ENCODE data around the gene ICOSLG.
"Not testable (repeated sequence)": the region's sequence is repeated elsewhere in the genome, so short reads cannot be mapped to it uniquely, and the experiment has no call there.

The ICOSLG gene

DNA sequence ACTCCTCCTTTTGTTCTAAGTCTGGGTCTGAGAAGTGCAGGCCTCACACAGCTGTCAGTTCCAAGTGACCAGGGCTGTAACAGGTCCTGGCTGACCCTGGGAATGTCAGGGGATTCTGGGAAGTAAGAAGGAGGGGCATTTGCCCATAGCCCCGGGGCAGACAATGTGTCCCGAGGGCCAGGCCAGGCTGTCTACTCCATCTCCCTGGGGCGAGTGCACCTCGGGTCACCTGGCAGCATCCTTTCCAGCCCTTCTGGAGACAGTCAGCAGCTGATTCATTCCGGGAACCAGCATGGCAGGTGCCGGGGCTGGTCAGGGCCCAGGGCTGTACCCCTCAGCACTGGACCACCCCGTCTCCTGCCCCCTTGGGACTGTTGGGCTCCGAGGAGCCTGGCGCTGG is 13.1 kb downstream of the ICOSLG start:
- DNase-seq, result not testable (repeated sequence)

DNA sequence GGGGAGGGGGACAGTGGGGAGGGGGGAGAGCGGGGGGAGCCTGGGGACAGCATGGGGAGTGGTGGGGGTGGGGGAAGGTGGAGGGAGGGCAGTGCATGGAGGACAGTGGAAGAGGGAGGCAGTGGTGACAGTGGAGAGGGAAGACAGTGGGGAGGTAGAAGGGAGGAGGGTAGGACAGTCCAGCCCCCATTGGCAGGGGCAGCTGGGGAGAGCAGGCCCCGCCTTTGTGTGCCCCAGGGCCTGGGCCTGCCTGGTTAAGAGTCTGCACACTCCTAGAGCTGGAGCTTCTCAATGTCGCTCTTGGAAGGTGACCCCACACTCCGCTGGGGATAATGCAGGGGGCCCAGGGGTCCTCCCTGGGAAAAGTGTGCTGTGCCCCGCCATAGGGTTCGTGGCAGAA is 15.1 kb downstream of the ICOSLG start:
- not testable (repeated sequence) for DNase-seq

GRCh38 chr21:44223334-44223733 is 17.4 kb downstream of the ICOSLG start:
- DNase-seq, result not testable (repeated sequence)

- DNase-seq, result not testable (repeated sequence)
Measured at GRCh38 chr21:44220674-44221073, 20.1 kb downstream of the ICOSLG start.

DNA sequence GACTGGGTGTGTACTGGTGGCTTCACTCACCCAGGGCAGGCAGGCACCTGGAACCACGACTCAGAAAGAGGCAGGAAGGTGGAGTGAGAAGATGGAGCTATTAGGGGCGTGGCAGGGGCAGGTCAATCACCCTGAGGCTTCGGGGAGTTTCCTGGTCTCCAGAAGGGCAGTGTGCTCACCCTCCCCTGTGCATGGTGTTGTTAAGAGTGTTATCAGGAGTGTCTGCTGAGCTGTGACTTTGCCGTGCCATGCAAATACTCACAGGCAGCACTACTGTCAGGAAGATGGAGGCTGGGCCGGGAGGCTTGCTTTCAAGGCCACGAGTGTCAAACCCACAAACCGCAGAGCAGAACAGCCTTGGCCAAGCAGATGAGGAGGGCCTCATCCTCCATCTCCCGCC is 22.3 kb downstream of the ICOSLG start:
- DNase-seq, result not testable (repeated sequence)

- DNase-seq, result not testable (repeated sequence)
Measured at GRCh38 chr21:44211978-44212377, 28.8 kb downstream of the ICOSLG start.

GRCh38 chr21:44211574-44211973 is 29.2 kb downstream of the ICOSLG start:
- DNase-seq, result not testable (repeated sequence)

DNA sequence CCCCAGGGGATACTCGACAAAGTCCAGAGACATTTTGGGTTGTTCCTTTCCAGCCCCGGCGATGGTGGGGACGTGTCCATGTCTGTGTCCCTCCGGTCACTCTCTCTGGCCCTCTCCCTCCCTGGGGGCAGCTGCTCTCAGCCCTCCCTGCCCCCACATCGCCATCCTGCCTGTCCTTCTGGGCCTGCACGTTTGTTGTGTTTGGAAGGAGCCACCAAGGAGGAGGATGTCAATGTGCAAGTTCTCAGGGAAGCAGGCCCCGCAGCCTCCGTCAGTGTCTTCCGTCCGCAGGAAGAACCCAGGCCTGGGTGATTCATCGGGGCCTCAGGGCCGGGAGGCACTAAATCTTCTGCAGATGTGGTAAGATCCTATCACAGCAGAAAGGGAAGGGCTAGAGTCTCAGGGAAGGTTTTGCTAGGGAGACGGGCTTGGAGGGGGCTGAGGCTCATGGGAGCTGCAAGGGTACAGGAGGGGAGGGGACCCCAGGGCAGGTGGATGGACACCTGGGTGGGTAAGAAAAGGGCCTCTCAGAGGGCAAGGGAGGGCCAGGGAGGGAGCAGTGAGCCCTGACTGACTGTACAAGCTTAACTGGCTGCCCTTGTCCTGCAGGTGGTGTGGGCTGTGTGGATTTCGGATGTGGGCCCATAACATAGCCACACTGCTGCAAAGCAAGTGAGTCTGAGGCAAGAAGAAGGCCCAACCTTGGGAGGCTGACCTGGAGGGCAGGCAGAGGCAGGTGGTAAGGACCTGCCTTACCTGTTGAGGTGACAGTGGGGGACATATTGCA is 32.7 kb downstream of the ICOSLG start:
- not testable (repeated sequence) for DNase-seq

- DNase-seq, result not testable (repeated sequence)
Measured at GRCh38 chr21:44206698-44207676, 33.8 kb downstream of the ICOSLG start.

- not testable (repeated sequence) for DNase-seq
Measured at GRCh38 chr21:44206187-44206586, 34.6 kb downstream of the ICOSLG start.

GRCh38 chr21:44202590-44203299 is 38.0 kb downstream of the ICOSLG start:
- DNase-seq, result not testable (repeated sequence)

- not testable (repeated sequence) for DNase-seq
Measured at GRCh38 chr21:44199997-44200396, 40.7 kb downstream of the ICOSLG start.

DNA sequence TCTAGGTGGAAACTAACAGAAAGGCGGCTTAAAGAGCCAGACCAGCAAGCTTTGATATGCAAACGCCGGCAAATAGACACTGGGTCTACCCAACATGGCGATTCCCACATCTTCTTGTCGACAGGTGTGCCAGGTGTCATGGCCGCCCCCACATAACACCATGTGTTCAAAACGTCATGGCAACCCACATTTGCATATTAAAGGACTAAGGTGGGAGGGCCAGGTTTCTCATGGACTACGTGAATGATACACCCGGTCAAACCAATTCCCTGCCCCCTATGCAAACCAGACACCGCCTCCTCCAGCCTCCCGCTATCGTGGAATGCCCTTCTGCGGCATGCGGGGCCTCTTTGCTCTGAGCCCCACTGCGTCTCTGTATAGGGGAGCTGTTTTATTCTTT is 41.3 kb downstream of the ICOSLG start:
- DNase-seq, result no peak

GRCh38 chr21:44197156-44197516 is 43.6 kb downstream of the ICOSLG start:
- DNase-seq, result not testable (repeated sequence)

GRCh38 chr21:44196212-44197155 is 44.3 kb downstream of the ICOSLG start:
- DNase-seq, result peak in 6 of 56 donors; percentile 1 to 29 (median 12)

DNA sequence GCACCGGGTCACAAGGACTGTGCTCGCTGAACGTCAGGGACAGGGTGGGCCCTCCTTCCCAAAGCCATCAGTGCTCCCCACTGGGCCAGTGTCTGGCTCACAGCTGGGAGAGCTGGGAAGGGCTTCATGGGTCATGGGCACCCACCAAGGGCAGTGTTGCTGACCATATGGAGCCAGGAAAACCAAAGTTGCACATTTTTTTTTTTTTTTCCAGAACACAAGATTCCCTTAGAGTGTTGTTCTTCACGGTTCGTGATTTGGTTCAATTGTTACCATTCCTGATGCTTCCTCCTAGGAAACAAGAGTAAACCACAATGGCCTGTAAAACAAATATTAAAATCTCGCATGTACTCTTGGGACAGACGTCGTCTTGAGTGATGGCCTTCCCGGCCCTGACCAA is 45.9 kb downstream of the ICOSLG start:
- DNase-seq, result not testable (repeated sequence)

DNA sequence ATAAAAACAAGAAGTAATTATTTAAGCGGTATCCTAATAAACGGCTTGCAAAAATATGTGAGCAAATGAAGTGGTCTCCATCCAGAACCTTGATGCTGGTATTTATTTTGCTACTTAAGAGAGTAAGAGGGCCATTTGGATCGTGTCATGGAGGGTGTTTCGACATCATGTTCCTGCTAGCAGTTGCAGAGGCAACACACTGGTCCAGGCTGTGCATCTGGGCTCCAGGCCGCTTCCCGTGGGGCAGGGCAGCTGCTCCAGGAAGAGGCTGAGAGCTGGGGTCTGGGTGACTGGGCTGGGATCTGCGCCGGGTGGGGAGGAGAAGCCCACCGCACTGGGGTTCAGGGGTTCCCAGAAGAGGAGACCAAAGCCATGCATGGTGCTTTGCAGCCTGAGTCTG is 46.3 kb downstream of the ICOSLG start:
- not testable (repeated sequence) for DNase-seq

GRCh38 chr21:44193108-44193507 is 47.6 kb downstream of the ICOSLG start:
- DNase-seq, result not testable (repeated sequence)

DNA sequence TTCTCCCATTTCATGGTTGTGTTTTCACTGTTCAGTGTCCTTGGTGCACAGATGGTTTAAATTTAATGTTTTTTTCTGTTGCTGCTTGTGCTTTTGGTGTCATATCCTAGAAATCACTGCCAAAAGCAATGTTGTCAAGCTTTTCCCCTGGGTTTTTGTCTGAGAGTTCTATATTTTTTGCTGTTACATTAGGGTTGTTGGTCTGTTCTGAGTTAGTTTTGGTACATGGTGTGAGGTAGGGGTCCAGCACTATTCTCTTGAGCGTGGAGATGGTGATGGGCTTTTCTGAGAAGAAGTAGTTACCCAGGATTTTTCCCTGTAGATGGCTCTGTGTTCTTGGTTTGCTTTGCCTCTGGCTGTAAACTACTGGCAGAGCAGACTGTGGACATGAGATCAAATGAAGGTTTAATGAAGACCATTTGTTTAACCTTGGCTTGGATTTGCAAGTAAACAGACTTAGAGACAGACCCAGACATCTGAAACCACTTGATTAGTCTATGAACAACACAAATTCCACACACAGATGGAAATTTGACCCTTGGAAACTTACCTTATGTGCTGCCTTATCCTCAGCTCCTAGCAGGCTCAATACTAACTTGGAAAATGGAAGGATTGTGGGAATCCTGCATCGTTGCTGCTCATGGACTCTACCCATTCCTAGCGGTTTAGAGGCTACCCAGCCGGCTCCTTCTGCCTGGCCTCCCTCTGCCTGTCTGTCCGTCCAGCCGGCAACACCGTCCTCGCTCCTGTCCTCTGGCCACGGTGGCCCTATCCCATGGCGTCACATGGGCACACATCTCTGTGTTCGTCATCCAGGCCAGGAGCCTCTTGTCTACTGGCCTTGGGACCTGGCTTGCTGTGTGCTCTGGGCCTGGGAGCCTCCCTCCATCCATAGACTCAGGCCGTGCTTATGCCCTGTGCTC is 50.1 kb downstream of the ICOSLG start:
- DNase-seq, result not testable (repeated sequence)

All from amygdala (tissue), 56 donors.